HepG2 (cell line): ENCODE data around the gene BDKRB1. TPM values are rescaled to one million over a fixed set of nuclear protein-coding genes. Genes with fewer than 3 reads are reported as not detected.

ENCODE experiments used
- ATAC-seq: fragments of 200-7000 bp; cut with Tn5 transposase; 3 replicates; pipeline ENCODE4 v1.9.1; 2020; ENCODE audit warnings: mild to moderate bottlenecking, moderate library complexity
- BruUV-seq: library from RNA; stranded (reverse); fragments of 400-500 nt; replicated peaks from 2 replicates; lab custom pipeline; 2021; lab: Mats Ljungman, UMichigan
- CTCF ChIA-PET: fragments of 300-600 bp; formaldehyde crosslinking; extraction: SDS; loops from one replicate; lab custom pipeline; 2021; ENCODE audit warnings: low total read pairs, inconsistent platforms, low intra/inter-chr PET ratio; lab: Yijun Ruan, JAX
- POLR2A ChIA-PET: fragments of 350-600 bp; sonication (Branson Sonifier 250); formaldehyde crosslinking; loops from one replicate; lab custom pipeline; 2020; ENCODE audit warnings: antibody characterized with exemption, inconsistent platforms; lab: Yijun Ruan, JAX
- DNase-seq: peaks from one replicate; pipeline ENCODE4 v3.0.0-alpha.2; 2015; ENCODE audit warnings: low spot score
- FAIRE-seq: peaks from 3 replicates; lab custom pipeline; 2011; peaks lifted over from hg19 to GRCh38; lab: Jason Lieb, UNC
- H2AFZ ChIP-seq: one replicate; pipeline ENCODE4 v1.6.1; 2011; ENCODE audit warnings: low read length, inconsistent platforms
- H3K27ac ChIP-seq: fragments of 300-600 bp; 3 replicates; pipeline ENCODE4 v1.8.0; 2011; ENCODE audit warnings: mixed run types, mild to moderate bottlenecking, mixed read lengths, low read length, inconsistent platforms; ENCODE audit not compliant: insufficient read depth; ENCODE audit errors: extremely low read length
- H3K27me3 ChIP-seq, 2 experiments: fragments of 200-600 bp in 1 of 2; 2 replicates in 1 of 2; 3 replicates in 1 of 2; pipeline versions ENCODE4 v1.6.0 to v1.8.0; 2011; ENCODE audit warnings: low read length in 2 of 2, mild to moderate bottlenecking in 2 of 2, moderate library complexity in 2 of 2, inconsistent platforms in 1 of 2; ENCODE audit not compliant: insufficient read depth in 2 of 2, control insufficient read depth in 1 of 2
- H3K36me3 ChIP-seq, 2 experiments: fragments of 200-600 bp in 1 of 2; replicated peaks in 1 of 2; 2 replicates in 1 of 2; 3 replicates in 1 of 2; pipeline versions ENCODE4 v1.5.1 to v1.8.0; 2011; ENCODE audit warnings: low read length in 2 of 2, inconsistent platforms in 1 of 2; ENCODE audit not compliant: insufficient read depth in 2 of 2, control insufficient read depth in 1 of 2
- H3K4me1 ChIP-seq: 2 replicates; pipeline ENCODE4 v1.5.1; 2012; ENCODE audit warnings: low read length, inconsistent platforms; ENCODE audit not compliant: insufficient read depth
- H3K4me2 ChIP-seq: 2 replicates; pipeline ENCODE4 v1.6.0; 2011; ENCODE audit warnings: low read depth, low read length, inconsistent platforms
- H3K4me3 ChIP-seq, 3 experiments: fragments of 200-600 bp in 1 of 3; sonication (generic), shearing (Covaris generic) in 1 of 3; replicated peaks in 1 of 3; 2 replicates each; pipeline ENCODE4 v1.5.1; 2011 to 2016; ENCODE audit warnings: low read length in 3 of 3, inconsistent platforms in 2 of 3, low read depth in 2 of 3, mild to moderate bottlenecking in 2 of 3, control low read depth in 1 of 3, mixed read lengths in 1 of 3; ENCODE audit not compliant: insufficient read depth in 1 of 3
- H3K79me2 ChIP-seq: one replicate; pipeline ENCODE4 v1.6.1; 2011; ENCODE audit warnings: low read length, inconsistent platforms; ENCODE audit not compliant: insufficient read depth
- H3K9ac ChIP-seq: 2 replicates; pipeline ENCODE4 v1.6.0; 2011; ENCODE audit warnings: mild to moderate bottlenecking, low read depth, low read length, inconsistent platforms; ENCODE audit not compliant: insufficient read depth
- H3K9me3 ChIP-seq: 2 replicates; pipeline ENCODE4 v1.5.1; 2012; ENCODE audit warnings: mild to moderate bottlenecking, low read length
- H4K20me1 ChIP-seq: 2 replicates; pipeline ENCODE4 v1.6.0; 2011; ENCODE audit warnings: inconsistent platforms, mild to moderate bottlenecking, low read length, moderate library complexity; ENCODE audit not compliant: insufficient read depth
- SIN3A ChIP-seq: IDR thresholded peaks from 2 replicates; pipeline ENCODE4 v1.6.1; 2011; ENCODE audit warnings: low read depth, mild to moderate bottlenecking, control low read depth, low read length, borderline replicate concordance
- WGBS: methylation state at CpG from one replicate; pipeline ENCODE4 v1.1.6; 2017; ENCODE audit warnings: low lambda C conversion rate; 5-methylcytosine and 5-hydroxymethylcytosine counted together
- in situ Hi-C: cut with HindIII; loops from 2 replicates; pipeline ENCODE4 v1.10.0; 2017; ENCODE audit warnings: low pct_unique_long_range_greater_than_20kb; ENCODE audit not compliant: extremely low pct_ligation_motif_present
- intact Hi-C: fragments of 100-400 bp; cut with micrococcal nuclease; formaldehyde crosslinking; loops from one replicate; pipeline ENCODE4 v1.10.0; 2022; ENCODE audit not compliant: unreplicated experiment
- polyA plus RNA-seq, 8 experiments: library from polyadenylated mRNA; depleted of rRNA in 3 of 8; stranded (reverse) in 7 of 8; unstranded in 1 of 8; fragments of >200 nt; fragmentation: Illumina TruSeq in 4 of 8; extraction: Trizol in 4 of 8; gene quantifications; 2 replicates each; pipeline versions ENCODE4 v1.2.1 to v1.2.3, GENCODE V29; 2011 to 2016; ENCODE audit warnings: low read depth in 4 of 8, missing spikeins in 1 of 8, mixed read lengths in 1 of 8; ENCODE audit not compliant: insufficient read depth in 1 of 8
- total RNA-seq, 5 experiments: library from RNA; depleted of rRNA; stranded (reverse); fragments of >200 nt; fragmentation: Illumina TruSeq; extraction: Trizol; gene quantifications; 2 replicates each; pipeline ENCODE4 v1.2.3, GENCODE V29; 2016; ENCODE audit warnings: low read depth in 1 of 5
- TF ChIP-seq, protein P1 (sequence below), 2 experiments: fragments of 450-650 bp in 1 of 2; sonication (generic) in 1 of 2; formaldehyde crosslinking in 1 of 2; IDR thresholded peaks; 2 replicates each; pipeline versions ENCODE4 v1.6.1 to v1.8.0; 2016 to 2022; ENCODE audit warnings: antibody characterized with exemption in 1 of 2, mild to moderate bottlenecking in 1 of 2, missing genetic modification reagents in 1 of 2

BDKRB1 gene
- total and polyA plus RNA-seq, 2 of the 13 experiments (the other 11 are each of a cell fraction or from before 2014, with no cell fraction given), result 0.05 TPM; not detected in 1

DNA sequence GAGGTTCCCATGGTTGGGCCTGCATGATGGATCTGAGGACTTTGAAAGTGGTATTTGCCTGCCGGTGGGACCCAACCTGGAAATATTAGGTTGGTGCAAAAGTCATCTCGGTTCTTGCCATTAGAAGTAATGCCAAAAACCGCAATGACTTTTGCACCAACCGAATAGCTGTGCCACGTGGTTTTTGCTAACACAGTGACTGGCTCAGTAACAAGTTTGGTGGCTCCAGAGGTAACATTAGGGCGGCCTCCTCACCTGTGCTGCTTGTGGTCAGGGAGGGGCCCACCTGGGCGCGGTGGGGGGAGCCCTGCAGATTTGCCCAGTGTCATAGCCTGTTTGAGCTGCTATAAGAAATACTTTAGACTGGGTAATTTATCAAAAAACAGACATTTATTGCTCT, 49.5 kb upstream of the BDKRB1 start:
- Histone ChIP-seq H3K36me3 (no peaks in the 10 kb centered on the region), H3K79me2 (no peaks in the 10 kb centered on the region), H3K27ac (no peak overlapping the region), H3K4me1 (peaks cover 27% of the 10 kb centered on the region), H2AFZ (no peak overlapping the region), H3K4me3 (no peak overlapping the region), H3K4me2 (no peak overlapping the region), H3K27me3 (peaks cover 6 to 7% of the 10 kb centered on the region in 2 experiments; a peak in 3 of 5 replicates), H4K20me1 (no peaks in the 10 kb centered on the region), H3K9ac (no peak overlapping the region), H3K9me3 (no peaks in the 10 kb centered on the region)
- TF ChIP-seq, protein P1, sequence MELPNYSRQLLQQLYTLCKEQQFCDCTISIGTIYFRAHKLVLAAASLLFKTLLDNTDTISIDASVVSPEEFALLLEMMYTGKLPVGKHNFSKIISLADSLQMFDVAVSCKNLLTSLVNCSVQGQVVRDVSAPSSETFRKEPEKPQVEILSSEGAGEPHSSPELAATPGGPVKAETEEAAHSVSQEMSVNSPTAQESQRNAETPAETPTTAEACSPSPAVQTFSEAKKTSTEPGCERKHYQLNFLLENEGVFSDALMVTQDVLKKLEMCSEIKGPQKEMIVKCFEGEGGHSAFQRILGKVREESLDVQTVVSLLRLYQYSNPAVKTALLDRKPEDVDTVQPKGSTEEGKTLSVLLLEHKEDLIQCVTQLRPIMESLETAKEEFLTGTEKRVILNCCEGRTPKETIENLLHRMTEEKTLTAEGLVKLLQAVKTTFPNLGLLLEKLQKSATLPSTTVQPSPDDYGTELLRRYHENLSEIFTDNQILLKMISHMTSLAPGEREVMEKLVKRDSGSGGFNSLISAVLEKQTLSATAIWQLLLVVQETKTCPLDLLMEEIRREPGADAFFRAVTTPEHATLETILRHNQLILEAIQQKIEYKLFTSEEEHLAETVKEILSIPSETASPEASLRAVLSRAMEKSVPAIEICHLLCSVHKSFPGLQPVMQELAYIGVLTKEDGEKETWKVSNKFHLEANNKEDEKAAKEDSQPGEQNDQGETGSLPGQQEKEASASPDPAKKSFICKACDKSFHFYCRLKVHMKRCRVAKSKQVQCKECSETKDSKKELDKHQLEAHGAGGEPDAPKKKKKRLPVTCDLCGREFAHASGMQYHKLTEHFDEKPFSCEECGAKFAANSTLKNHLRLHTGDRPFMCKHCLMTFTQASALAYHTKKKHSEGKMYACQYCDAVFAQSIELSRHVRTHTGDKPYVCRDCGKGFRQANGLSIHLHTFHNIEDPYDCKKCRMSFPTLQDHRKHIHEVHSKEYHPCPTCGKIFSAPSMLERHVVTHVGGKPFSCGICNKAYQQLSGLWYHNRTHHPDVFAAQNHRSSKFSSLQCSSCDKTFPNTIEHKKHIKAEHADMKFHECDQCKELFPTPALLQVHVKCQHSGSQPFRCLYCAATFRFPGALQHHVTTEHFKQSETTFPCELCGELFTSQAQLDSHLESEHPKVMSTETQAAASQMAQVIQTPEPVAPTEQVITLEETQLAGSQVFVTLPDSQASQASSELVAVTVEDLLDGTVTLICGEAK (IDR thresholded peaks at IDR 0.05), result peak; percentile 86
- TF ChIP-seq, protein P1 (CRISPR knock-in tag; IDR thresholded peaks at IDR 0.05), result no peak
- no peak for TF ChIP-seq SIN3A
- no CpG with 5 or more reads among the region's 8 CpGs for WGBS
- FAIRE-seq (no peak), ATAC-seq (no peak), DNase-seq (no peak)
- in situ Hi-C loops, result no loop called here
- POLR2A ChIA-PET, result no interaction called here
- CTCF ChIA-PET, result no interaction called here
- BruUV-seq, result no TSS peak
- intact Hi-C loops, result loop anchor here (10.0 kb wide), 1 partner anchor 58 kb away; no protein-coding TSS in a partner anchor
